HEK293 (cell line): ENCODE data around the gene PTPN9.

Source experiments
- CTCF ChIA-PET: fragments of 350-600 bp; formaldehyde crosslinking; extraction: SDS; loops from one replicate; lab custom pipeline; 2021; ENCODE audit warnings: antibody characterized with exemption; lab: Yijun Ruan, JAX
- POLR2A ChIA-PET: fragments of 300-600 bp; formaldehyde crosslinking; extraction: SDS; loops from one replicate; lab custom pipeline; 2020; ENCODE audit warnings: antibody characterized with exemption, inconsistent platforms; lab: Yijun Ruan, JAX
- H3K27ac ChIP-seq: fragments of 200-500 bp; sonication (Bioruptor generic); 2 replicates; pipeline ENCODE4 v1.5.1; 2014; ENCODE audit warnings: low read depth, low read length, control low read depth, inconsistent platforms; ENCODE audit errors: extremely low read depth
- H3K36me3 ChIP-seq, 2 experiments: fragments of 200-500 bp in 1 of 2; sonication (Bioruptor generic) in 1 of 2; 1 replicate in 1 of 2; 2 replicates in 1 of 2; pipeline ENCODE4 v1.5.1; 2014 to 2017; ENCODE audit warnings: inconsistent platforms in 2 of 2, low read length in 2 of 2; ENCODE audit not compliant: control insufficient read depth in 2 of 2, insufficient read depth in 1 of 2
- H3K4me1 ChIP-seq: fragments of 200-500 bp; sonication (Bioruptor generic); 2 replicates; pipeline ENCODE4 v1.5.1; 2014; ENCODE audit warnings: mild to moderate bottlenecking, low read length, inconsistent platforms; ENCODE audit not compliant: control insufficient read depth, insufficient read depth
- H3K4me3 ChIP-seq: 2 replicates; pipeline ENCODE4 v1.5.1; 2011; ENCODE audit warnings: low read depth, mild to moderate bottlenecking, control low read depth, low read length, moderate library complexity
- H3K9me3 ChIP-seq: fragments of 200-500 bp; sonication (Bioruptor generic); 2 replicates; pipeline ENCODE4 v1.5.1; 2014; ENCODE audit warnings: low read depth, low read length, inconsistent platforms; ENCODE audit not compliant: control insufficient read depth, insufficient read depth
- BCL11A ChIP-seq: fragments of 450-650 bp; formaldehyde crosslinking; IDR thresholded peaks from 2 replicates; pipeline ENCODE4 v1.5.1; 2016; ENCODE audit warnings: low read depth, missing biosample characterization, missing genetic modification characterization
- GLIS1 ChIP-seq: fragments of 450-650 bp; formaldehyde crosslinking; IDR thresholded peaks from 2 replicates; pipeline ENCODE4 v1.5.1; 2016; ENCODE audit warnings: missing biosample characterization, missing genetic modification characterization
- IKZF3 ChIP-seq: fragments of 450-650 bp; IDR thresholded peaks from 2 replicates; pipeline ENCODE4 v1.5.0; 2018; ENCODE audit warnings: missing biosample characterization, mild to moderate bottlenecking, missing genetic modification characterization, moderate library complexity
- OSR2 ChIP-seq: fragments of 450-650 bp; formaldehyde crosslinking; IDR thresholded peaks from 2 replicates; pipeline ENCODE4 v1.5.1; 2016; ENCODE audit warnings: missing biosample characterization, missing genetic modification characterization
- SCRT2 ChIP-seq: fragments of 450-650 bp; formaldehyde crosslinking; IDR thresholded peaks from 2 replicates; pipeline ENCODE4 v1.5.1; 2016; ENCODE audit warnings: missing biosample characterization, missing genetic modification characterization
- ZBTB17 ChIP-seq: fragments of 450-650 bp; formaldehyde crosslinking; IDR thresholded peaks from 2 replicates; pipeline ENCODE4 v1.5.1; 2016; ENCODE audit warnings: missing biosample characterization, missing genetic modification characterization
- ZFP3 ChIP-seq: fragments of 450-650 bp; formaldehyde crosslinking; IDR thresholded peaks from 2 replicates; pipeline ENCODE4 v1.5.1; 2016; ENCODE audit warnings: low read depth, missing biosample characterization, missing genetic modification characterization
- ZNF10 ChIP-seq: fragments of 450-650 bp; formaldehyde crosslinking; IDR thresholded peaks from 2 replicates; pipeline ENCODE4 v1.5.1; 2017; ENCODE audit warnings: missing biosample characterization, missing genetic modification characterization
- ZNF19 ChIP-seq: fragments of 450-650 bp; formaldehyde crosslinking; IDR thresholded peaks from 2 replicates; pipeline ENCODE4; 2016; ENCODE audit warnings: missing biosample characterization, missing genetic modification characterization, low read depth
- ZNF239 ChIP-seq: fragments of 450-650 bp; formaldehyde crosslinking; IDR thresholded peaks from 2 replicates; pipeline ENCODE4 v1.5.1; 2016; ENCODE audit warnings: missing biosample characterization, missing genetic modification characterization
- ZNF423 ChIP-seq: fragments of 450-650 bp; formaldehyde crosslinking; IDR thresholded peaks from 2 replicates; pipeline ENCODE4 v1.5.1; 2016; ENCODE audit warnings: missing biosample characterization, missing genetic modification characterization
- ZNF558 ChIP-seq: fragments of 450-650 bp; formaldehyde crosslinking; IDR thresholded peaks from 2 replicates; pipeline ENCODE4 v1.5.1; 2016; ENCODE audit warnings: missing biosample characterization, missing genetic modification characterization
- ZNF664 ChIP-seq: fragments of 450-650 bp; formaldehyde crosslinking; IDR thresholded peaks from 2 replicates; pipeline ENCODE4 v1.5.1; 2016; ENCODE audit warnings: missing biosample characterization, missing genetic modification characterization
- ZNF777 ChIP-seq: fragments of 450-650 bp; formaldehyde crosslinking; IDR thresholded peaks from 2 replicates; pipeline ENCODE4 v1.5.1; 2017; ENCODE audit warnings: missing biosample characterization, missing genetic modification characterization, borderline replicate concordance
- ZSCAN16 ChIP-seq: fragments of 450-650 bp; formaldehyde crosslinking; IDR thresholded peaks from 2 replicates; pipeline ENCODE4 v1.5.1; 2016; ENCODE audit warnings: missing biosample characterization, missing genetic modification characterization
- TF ChIP-seq, protein P1 (sequence below): IDR thresholded peaks from 2 replicates; pipeline ENCODE4 v1.6.1; 2011; ENCODE audit warnings: mild to moderate bottlenecking, low read depth, low read length, borderline replicate concordance
- TF ChIP-seq, protein P2 (sequence below): fragments of 450-650 bp; formaldehyde crosslinking; IDR thresholded peaks from 2 replicates; pipeline ENCODE4 v1.5.1; 2016; ENCODE audit warnings: missing biosample characterization, missing genetic modification characterization
- TF ChIP-seq, protein P3 (sequence below): fragments of 450-650 bp; IDR thresholded peaks from 2 replicates; pipeline ENCODE4 v1.5.1; 2018; ENCODE audit warnings: missing biosample characterization, missing genetic modification characterization
- TF ChIP-seq, protein P4 (sequence below): fragments of 450-650 bp; formaldehyde crosslinking; IDR thresholded peaks from 2 replicates; pipeline ENCODE4 v1.5.1; 2016; ENCODE audit warnings: missing biosample characterization, missing genetic modification characterization
- TF ChIP-seq, protein P5 (sequence below): fragments of 450-650 bp; formaldehyde crosslinking; IDR thresholded peaks from 2 replicates; pipeline ENCODE4 v1.5.1; 2016; ENCODE audit warnings: missing biosample characterization, missing genetic modification characterization
- TF ChIP-seq, protein P6 (sequence below): fragments of 450-650 bp; formaldehyde crosslinking; IDR thresholded peaks from 2 replicates; pipeline ENCODE4 v1.5.1; 2016; ENCODE audit warnings: missing biosample characterization, missing genetic modification characterization
- TF ChIP-seq, protein P7 (sequence below): fragments of 450-650 bp; formaldehyde crosslinking; IDR thresholded peaks from 2 replicates; pipeline ENCODE4 v1.5.1; 2016; ENCODE audit warnings: missing biosample characterization, missing genetic modification characterization

Gene PTPN9

DNA sequence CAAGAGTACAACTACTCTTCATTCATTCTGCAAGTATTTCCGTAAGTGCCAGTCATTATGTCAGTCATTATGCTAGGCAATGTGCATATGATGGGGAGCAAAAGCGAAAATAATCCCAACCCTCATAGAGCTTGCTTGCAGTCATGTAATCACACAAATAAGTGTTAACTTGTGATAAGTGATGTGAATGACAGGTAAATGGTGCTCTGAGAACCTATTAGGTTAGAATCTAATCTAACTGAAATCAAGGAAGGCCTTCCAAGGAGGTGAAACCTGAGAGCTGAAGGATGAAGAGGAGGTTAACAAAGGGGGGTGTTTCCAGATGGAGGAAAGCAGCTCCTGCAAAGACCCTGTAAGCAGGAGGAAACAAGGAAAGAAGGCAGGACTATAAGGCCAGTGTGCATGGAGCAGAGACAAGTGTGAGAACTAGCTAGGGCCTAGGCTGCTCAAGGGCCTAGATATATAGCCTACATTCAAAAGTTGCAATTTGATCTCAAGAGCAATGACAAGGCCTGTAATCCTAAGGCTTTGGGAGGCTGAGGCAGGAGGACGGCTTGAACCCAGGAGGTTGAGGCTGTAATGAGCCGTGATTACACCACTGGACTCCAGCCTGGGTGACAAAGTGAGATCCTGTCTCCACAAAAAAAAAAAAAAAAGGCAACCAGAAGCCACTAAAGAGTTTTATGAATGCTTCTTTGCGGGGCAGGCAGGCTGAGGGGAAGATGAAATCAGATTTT is 5.3 kb downstream of the PTPN9 start:
- no peaks in the 10 kb centered on the region for H3K9me3 ChIP-seq
- ChIA-PET CTCF (interaction anchor here (0.8 to 1.2 kb wide), 3 partner anchors 110 to 1185 kb away, joined by 3 to 6 read pairs (median 5); no protein-coding TSS in a partner anchor), POLR2A (interaction anchor here (0.6 to 1.5 kb wide), 4 partner anchors 11 to 122 kb away, joined by 3 to 4 read pairs (median 3); partner anchors contain the start of gene SNUPN)
- H3K4me3 ChIP-seq: no peak overlapping the region
- TF ChIP-seq SCRT2 (tag by site-specific recombination) (no peak), OSR2 (tag by site-specific recombination) (0 out of 2 replicates have a peak, but pooled peaks have one; percentile 29), ZFP3 (tag by site-specific recombination) (peak; percentile 45; the same call in 1 of the 2 replicates), ZNF239 (tag by site-specific recombination) (peak; percentile 99), BCL11A (tag by site-specific recombination) (no peak), ZNF10 (tag by site-specific recombination) (no peak), ZBTB17 (0 out of 2 replicates have a peak, but pooled peaks have one; percentile 37), ZNF664 (tag by site-specific recombination) (peak; percentile 75; the same call in 1 of the 2 replicates), IKZF3 (0 out of 2 replicates have a peak, but pooled peaks have one; percentile 18), GLIS1 (0 out of 2 replicates have a peak, but pooled peaks have one; percentile 8), ZNF777 (tag by site-specific recombination) (no peak), ZSCAN16 (tag by site-specific recombination) (peak; percentile 45; the same call in 1 of the 2 replicates)
- TF ChIP-seq, protein P1, sequence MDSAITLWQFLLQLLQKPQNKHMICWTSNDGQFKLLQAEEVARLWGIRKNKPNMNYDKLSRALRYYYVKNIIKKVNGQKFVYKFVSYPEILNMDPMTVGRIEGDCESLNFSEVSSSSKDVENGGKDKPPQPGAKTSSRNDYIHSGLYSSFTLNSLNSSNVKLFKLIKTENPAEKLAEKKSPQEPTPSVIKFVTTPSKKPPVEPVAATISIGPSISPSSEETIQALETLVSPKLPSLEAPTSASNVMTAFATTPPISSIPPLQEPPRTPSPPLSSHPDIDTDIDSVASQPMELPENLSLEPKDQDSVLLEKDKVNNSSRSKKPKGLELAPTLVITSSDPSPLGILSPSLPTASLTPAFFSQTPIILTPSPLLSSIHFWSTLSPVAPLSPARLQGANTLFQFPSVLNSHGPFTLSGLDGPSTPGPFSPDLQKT: no peak
- TF ChIP-seq, protein P2, sequence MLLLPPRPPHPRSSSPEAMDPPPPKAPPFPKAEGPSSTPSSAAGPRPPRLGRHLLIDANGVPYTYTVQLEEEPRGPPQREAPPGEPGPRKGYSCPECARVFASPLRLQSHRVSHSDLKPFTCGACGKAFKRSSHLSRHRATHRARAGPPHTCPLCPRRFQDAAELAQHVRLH: 0 out of 2 replicates have a peak, but pooled peaks have one; percentile 38
- TF ChIP-seq, protein P3, sequence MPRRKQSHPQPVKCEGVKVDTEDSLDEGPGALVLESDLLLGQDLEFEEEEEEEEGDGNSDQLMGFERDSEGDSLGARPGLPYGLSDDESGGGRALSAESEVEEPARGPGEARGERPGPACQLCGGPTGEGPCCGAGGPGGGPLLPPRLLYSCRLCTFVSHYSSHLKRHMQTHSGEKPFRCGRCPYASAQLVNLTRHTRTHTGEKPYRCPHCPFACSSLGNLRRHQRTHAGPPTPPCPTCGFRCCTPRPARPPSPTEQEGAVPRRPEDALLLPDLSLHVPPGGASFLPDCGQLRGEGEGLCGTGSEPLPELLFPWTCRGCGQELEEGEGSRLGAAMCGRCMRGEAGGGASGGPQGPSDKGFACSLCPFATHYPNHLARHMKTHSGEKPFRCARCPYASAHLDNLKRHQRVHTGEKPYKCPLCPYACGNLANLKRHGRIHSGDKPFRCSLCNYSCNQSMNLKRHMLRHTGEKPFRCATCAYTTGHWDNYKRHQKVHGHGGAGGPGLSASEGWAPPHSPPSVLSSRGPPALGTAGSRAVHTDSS (tag by site-specific recombination): peak; percentile 65
- TF ChIP-seq, protein P4, sequence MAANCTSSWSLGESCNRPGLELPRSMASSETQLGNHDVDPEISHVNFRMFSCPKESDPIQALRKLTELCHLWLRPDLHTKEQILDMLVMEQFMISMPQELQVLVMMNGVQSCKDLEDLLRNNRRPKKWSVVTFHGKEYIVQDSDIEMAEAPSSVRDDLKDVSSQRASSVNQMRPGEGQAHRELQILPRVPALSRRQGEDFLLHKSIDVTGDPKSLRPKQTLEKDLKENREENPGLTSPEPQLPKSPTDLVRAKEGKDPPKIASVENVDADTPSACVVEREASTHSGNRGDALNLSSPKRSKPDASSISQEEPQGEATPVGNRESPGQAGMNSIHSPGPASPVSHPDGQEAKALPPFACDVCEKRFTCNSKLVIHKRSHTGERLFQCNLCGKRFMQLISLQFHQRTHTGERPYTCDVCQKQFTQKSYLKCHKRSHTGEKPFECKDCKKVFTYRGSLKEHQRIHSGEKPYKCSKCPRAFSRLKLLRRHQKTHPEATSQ (tag by site-specific recombination): peak; percentile 61; the same call in 1 of the 2 replicates
- H3K4me1 ChIP-seq: peaks cover 18% of the 10 kb centered on the region
- H3K27ac ChIP-seq: peak overlapping the region; percentile 1; the same call in 1 of the 2 replicates
- H3K36me3 ChIP-seq: peaks cover 8 to 11% of the 10 kb centered on the region in 2 experiments; a peak in 2 of 3 replicates

DNA sequence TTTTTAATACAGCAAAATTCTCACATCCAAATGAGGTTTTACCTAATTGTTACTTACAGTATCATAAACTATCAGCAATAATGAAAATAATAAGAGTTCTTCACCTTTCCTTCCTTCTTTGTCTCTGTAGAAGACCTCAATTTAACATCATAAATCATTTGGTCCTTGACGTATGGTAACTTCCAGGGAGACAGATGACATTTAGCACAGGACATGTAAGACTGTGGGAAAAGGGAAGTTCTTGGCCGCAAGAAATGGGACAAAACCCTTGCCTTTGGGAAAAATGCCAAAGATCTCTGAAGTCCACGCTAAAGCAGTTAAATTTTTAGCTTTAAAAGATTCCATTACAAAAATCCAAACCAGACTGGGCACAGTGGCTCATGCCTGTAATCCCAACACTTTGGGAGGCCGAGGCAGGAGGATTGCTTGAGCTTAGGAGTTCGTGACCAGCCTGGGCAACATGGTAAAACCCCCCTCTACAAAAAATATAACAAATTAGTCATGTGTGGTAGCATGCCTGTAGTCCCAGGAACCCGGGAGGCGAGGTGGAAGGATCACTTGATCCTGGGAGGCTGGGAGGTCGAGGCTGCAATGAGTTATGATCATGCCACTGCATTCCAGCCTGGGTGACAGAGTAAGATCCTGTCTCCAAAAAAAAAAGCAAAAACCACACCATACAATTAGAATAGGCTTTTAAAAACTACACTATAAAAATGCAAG is 8.8 kb downstream of the PTPN9 start:
- POLR2A ChIA-PET: interaction anchor here (0.8 kb wide), 1 partner anchor 7 kb away, joined by 6 read pairs; no protein-coding TSS in a partner anchor
- H3K4me1 ChIP-seq: peaks cover 18% of the 10 kb centered on the region
- no peak overlapping the region for H3K4me3 ChIP-seq
- peaks cover 8 to 17% of the 10 kb centered on the region in 2 experiments; a peak in 2 of 3 replicates for H3K36me3 ChIP-seq
- no peak overlapping the region for H3K27ac ChIP-seq
- H3K9me3 ChIP-seq: no peaks in the 10 kb centered on the region
- CTCF ChIA-PET: interaction anchor here (0.7 to 1.3 kb wide), 2 partner anchors 9 to 143 kb away, joined by 3 to 6 read pairs; partner anchors contain the start of gene PTPN9
- TF ChIP-seq, protein P5, sequence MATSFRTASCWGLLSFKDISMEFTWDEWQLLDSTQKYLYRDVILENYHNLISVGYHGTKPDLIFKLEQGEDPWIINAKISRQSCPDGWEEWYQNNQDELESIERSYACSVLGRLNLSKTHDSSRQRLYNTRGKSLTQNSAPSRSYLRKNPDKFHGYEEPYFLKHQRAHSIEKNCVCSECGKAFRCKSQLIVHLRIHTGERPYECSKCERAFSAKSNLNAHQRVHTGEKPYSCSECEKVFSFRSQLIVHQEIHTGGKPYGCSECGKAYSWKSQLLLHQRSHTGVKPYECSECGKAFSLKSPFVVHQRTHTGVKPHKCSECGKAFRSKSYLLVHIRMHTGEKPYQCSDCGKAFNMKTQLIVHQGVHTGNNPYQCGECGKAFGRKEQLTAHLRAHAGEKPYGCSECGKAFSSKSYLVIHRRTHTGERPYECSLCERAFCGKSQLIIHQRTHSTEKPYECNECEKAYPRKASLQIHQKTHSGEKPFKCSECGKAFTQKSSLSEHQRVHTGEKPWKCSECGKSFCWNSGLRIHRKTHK (tag by site-specific recombination): no peak
- TF ChIP-seq, protein P6, sequence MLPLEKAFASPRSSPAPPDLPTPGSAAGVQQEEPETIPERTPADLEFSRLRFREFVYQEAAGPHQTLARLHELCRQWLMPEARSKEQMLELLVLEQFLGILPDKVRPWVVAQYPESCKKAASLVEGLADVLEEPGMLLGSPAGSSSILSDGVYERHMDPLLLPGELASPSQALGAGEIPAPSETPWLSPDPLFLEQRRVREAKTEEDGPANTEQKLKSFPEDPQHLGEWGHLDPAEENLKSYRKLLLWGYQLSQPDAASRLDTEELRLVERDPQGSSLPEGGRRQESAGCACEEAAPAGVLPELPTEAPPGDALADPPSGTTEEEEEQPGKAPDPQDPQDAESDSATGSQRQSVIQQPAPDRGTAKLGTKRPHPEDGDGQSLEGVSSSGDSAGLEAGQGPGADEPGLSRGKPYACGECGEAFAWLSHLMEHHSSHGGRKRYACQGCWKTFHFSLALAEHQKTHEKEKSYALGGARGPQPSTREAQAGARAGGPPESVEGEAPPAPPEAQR (tag by site-specific recombination): no peak
- TF ChIP-seq ZNF19 (tag by site-specific recombination) (no peak), ZNF558 (tag by site-specific recombination) (no peak), ZNF423 (tag by site-specific recombination) (no peak)
- TF ChIP-seq, protein P7, sequence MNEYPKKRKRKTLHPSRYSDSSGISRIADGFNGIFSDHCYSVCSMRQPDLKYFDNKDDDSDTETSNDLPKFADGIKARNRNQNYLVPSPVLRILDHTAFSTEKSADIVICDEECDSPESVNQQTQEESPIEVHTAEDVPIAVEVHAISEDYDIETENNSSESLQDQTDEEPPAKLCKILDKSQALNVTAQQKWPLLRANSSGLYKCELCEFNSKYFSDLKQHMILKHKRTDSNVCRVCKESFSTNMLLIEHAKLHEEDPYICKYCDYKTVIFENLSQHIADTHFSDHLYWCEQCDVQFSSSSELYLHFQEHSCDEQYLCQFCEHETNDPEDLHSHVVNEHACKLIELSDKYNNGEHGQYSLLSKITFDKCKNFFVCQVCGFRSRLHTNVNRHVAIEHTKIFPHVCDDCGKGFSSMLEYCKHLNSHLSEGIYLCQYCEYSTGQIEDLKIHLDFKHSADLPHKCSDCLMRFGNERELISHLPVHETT (tag by site-specific recombination): no peak
- TF ChIP-seq, protein P4 (tag by site-specific recombination): no peak
